ENCODE measurements around the gene OPCML.

OPCML gene

GRCh38 chr11:133503776-133504175, 28.5 kb downstream of the OPCML start:
- no peak overlapping the region for H3K4me3 ChIP-seq (ENCODE audit: low read depth, low read length)
- no peak overlapping the region for H3K27ac ChIP-seq (ENCODE audit: low read depth, low read length)
- no peaks in the 10 kb centered on the region for H3K27me3 ChIP-seq (ENCODE audit: insufficient read depth, low read length)
- no peaks in the 10 kb centered on the region for H3K4me1 ChIP-seq (ENCODE audit: control insufficient read depth, insufficient read depth, low read length, unreplicated experiment)
- no peak overlapping the region for H2AFZ ChIP-seq (ENCODE audit: low read length, unreplicated experiment)
- no peaks in the 10 kb centered on the region for H3K79me2 ChIP-seq (ENCODE audit: control insufficient read depth, insufficient read depth, low read length, unreplicated experiment)
- no peaks in the 10 kb centered on the region for H3K36me3 ChIP-seq (ENCODE audit: insufficient read depth, low read length)

GRCh38 chr11:133503236-133503635, 29.1 kb downstream of the OPCML start:
- Histone ChIP-seq H3K4me3 (ENCODE audit: low read depth, low read length) (no peak overlapping the region), H3K79me2 (ENCODE audit: control insufficient read depth, insufficient read depth, low read length, unreplicated experiment) (no peaks in the 10 kb centered on the region), H3K4me1 (ENCODE audit: control insufficient read depth, insufficient read depth, low read length, unreplicated experiment) (no peaks in the 10 kb centered on the region), H3K27ac (ENCODE audit: low read depth, low read length) (no peak overlapping the region), H3K27me3 (ENCODE audit: insufficient read depth, low read length) (no peaks in the 10 kb centered on the region), H3K36me3 (ENCODE audit: insufficient read depth, low read length) (no peaks in the 10 kb centered on the region), H2AFZ (ENCODE audit: low read length, unreplicated experiment) (no peak overlapping the region)

- Histone ChIP-seq H3K27me3 (ENCODE audit: insufficient read depth, low read length) (no peaks in the 10 kb centered on the region), H3K79me2 (ENCODE audit: control insufficient read depth, insufficient read depth, low read length, unreplicated experiment) (no peaks in the 10 kb centered on the region), H3K36me3 (ENCODE audit: insufficient read depth, low read length) (no peaks in the 10 kb centered on the region), H3K4me1 (ENCODE audit: control insufficient read depth, insufficient read depth, low read length, unreplicated experiment) (no peaks in the 10 kb centered on the region), H3K27ac (ENCODE audit: low read depth, low read length) (no peak overlapping the region), H3K4me3 (ENCODE audit: low read depth, low read length) (no peak overlapping the region), H2AFZ (ENCODE audit: low read length, unreplicated experiment) (no peak overlapping the region)
These were observed 30.4 kb downstream of the OPCML start for GRCh38 chr11:133501643-133502539.

DNA sequence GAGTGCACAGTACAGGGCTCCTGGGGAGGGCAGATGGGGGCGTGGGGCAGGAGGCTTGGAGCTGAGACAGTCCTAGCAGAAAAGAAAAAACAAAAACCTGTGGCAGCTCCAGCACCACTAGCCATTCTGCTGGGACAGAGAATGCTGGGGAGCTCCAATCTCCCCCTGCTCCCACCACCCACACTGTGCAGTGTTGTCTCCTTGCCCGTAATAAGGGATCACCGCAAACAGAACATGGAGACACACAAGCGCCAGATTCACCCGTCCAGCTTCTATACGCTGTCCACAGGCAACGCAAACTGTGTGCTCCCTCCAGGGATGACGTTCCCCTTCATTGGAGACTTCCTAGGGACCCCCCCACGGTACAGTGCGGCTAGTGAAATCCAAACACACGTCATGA, 31.4 kb downstream of the OPCML start:
- Histone ChIP-seq H3K27ac (ENCODE audit: low read depth, low read length) (no peak overlapping the region), H2AFZ (ENCODE audit: low read length, unreplicated experiment) (no peak overlapping the region), H3K27me3 (ENCODE audit: insufficient read depth, low read length) (no peaks in the 10 kb centered on the region), H3K36me3 (ENCODE audit: insufficient read depth, low read length) (no peaks in the 10 kb centered on the region), H3K79me2 (ENCODE audit: control insufficient read depth, insufficient read depth, low read length, unreplicated experiment) (no peaks in the 10 kb centered on the region), H3K4me3 (ENCODE audit: low read depth, low read length) (no peak overlapping the region), H3K4me1 (ENCODE audit: control insufficient read depth, insufficient read depth, low read length, unreplicated experiment) (no peaks in the 10 kb centered on the region)

DNA sequence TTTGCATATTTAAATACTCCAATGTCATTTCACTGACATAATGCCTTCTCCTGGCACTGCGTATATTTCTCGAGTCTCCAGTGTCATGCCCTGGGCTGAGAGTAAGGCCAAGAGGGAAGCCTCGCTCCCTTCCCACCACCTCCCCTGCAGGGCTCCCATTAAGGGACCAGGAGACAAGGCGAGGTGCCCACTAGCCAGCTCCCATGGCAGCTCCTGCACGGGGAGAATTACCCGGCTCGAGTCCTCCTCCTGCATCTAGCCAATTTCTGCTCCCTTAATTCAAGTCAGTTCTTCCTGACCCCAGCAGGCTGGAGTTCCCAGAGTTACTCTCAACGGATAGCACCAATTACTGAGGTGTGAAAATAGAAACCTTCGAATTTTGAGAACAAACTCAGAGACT, 31.9 kb downstream of the OPCML start:
- Histone ChIP-seq H3K4me1 (ENCODE audit: control insufficient read depth, insufficient read depth, low read length, unreplicated experiment) (no peaks in the 10 kb centered on the region), H3K27ac (ENCODE audit: low read depth, low read length) (no peak overlapping the region), H3K36me3 (ENCODE audit: insufficient read depth, low read length) (no peaks in the 10 kb centered on the region), H3K27me3 (ENCODE audit: insufficient read depth, low read length) (no peaks in the 10 kb centered on the region), H2AFZ (ENCODE audit: low read length, unreplicated experiment) (no peak overlapping the region), H3K4me3 (ENCODE audit: low read depth, low read length) (no peak overlapping the region), H3K79me2 (ENCODE audit: control insufficient read depth, insufficient read depth, low read length, unreplicated experiment) (no peaks in the 10 kb centered on the region)

DNA sequence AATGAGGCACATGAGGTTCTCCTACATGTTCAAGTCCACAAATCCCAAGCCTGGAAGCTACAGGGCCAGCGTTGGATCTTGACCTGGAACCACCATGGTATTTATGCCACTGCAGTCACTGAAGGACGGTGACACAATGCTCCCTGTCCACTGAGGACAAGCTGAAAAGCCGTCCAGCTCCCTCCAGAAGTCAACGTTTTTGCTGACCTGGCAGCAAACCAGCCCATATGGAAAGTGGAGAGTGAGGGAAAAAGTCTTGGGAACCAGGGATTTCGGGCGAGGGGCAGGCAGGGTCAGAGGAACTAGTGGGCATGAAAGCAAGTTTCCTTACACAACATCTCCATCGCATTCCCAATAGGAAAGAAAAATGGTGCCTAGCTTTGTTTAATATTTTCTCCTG, 33.3 kb downstream of the OPCML start:
- no peak overlapping the region for H3K27ac ChIP-seq (ENCODE audit: low read depth, low read length)
- H3K4me1 ChIP-seq (ENCODE audit: control insufficient read depth, insufficient read depth, low read length, unreplicated experiment), result no peaks in the 10 kb centered on the region
- H3K36me3 ChIP-seq (ENCODE audit: insufficient read depth, low read length), result no peaks in the 10 kb centered on the region
- H2AFZ ChIP-seq (ENCODE audit: low read length, unreplicated experiment), result no peak overlapping the region
- no peaks in the 10 kb centered on the region for H3K79me2 ChIP-seq (ENCODE audit: control insufficient read depth, insufficient read depth, low read length, unreplicated experiment)
- no peak overlapping the region for H3K4me3 ChIP-seq (ENCODE audit: low read depth, low read length)
- H3K27me3 ChIP-seq (ENCODE audit: insufficient read depth, low read length), result no peaks in the 10 kb centered on the region

DNA sequence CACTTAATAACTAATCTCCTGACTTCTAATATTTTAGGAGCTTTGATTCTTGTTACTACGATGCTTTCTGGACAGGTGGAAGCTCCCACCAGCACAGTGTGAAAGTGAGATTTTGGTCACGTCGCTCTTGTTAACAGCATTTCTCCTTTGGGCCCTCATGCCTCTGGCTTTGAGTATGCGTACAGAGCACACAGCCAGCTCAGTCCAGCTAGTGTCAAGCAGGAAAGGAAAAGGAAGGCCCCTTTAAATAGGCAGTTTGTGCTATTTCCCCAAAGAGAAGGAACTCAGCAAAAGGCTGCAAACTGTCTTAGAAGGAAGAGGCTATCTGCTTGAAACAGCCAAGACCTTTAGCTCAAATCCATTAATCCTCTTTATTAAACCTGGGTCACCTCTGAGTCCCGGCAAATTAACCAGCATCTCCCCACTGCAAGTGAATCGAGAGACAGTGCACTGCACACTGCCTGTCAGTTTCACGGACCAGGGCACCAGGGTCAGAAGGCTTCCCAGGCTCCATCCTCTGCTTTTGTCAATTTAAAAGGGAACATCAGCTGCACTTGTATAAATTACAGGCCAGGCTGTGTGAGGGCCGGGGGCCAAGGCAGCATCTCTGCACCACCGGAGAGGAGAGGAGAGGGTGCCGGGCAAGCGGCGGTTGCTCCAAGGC, 34.7 kb downstream of the OPCML start:
- no peak overlapping the region for H2AFZ ChIP-seq (ENCODE audit: low read length, unreplicated experiment)
- no peak overlapping the region for H3K4me3 ChIP-seq (ENCODE audit: low read depth, low read length)
- H3K4me1 ChIP-seq (ENCODE audit: control insufficient read depth, insufficient read depth, low read length, unreplicated experiment), result no peaks in the 10 kb centered on the region
- no peaks in the 10 kb centered on the region for H3K36me3 ChIP-seq (ENCODE audit: insufficient read depth, low read length)
- H3K79me2 ChIP-seq (ENCODE audit: control insufficient read depth, insufficient read depth, low read length, unreplicated experiment), result no peaks in the 10 kb centered on the region
- H3K27ac ChIP-seq (ENCODE audit: low read depth, low read length), result no peak overlapping the region
- no peaks in the 10 kb centered on the region for H3K27me3 ChIP-seq (ENCODE audit: insufficient read depth, low read length)

GRCh38 chr11:133492895-133493294, 39.4 kb downstream of the OPCML start:
- Histone ChIP-seq H3K79me2 (ENCODE audit: control insufficient read depth, insufficient read depth, low read length, unreplicated experiment) (no peaks in the 10 kb centered on the region), H3K27me3 (ENCODE audit: insufficient read depth, low read length) (no peaks in the 10 kb centered on the region), H3K36me3 (ENCODE audit: insufficient read depth, low read length) (no peaks in the 10 kb centered on the region), H3K27ac (ENCODE audit: low read depth, low read length) (no peak overlapping the region), H3K4me1 (ENCODE audit: control insufficient read depth, insufficient read depth, low read length, unreplicated experiment) (no peaks in the 10 kb centered on the region), H2AFZ (ENCODE audit: low read length, unreplicated experiment) (no peak overlapping the region), H3K4me3 (ENCODE audit: low read depth, low read length) (no peak overlapping the region)

- Histone ChIP-seq H3K36me3 (ENCODE audit: insufficient read depth, low read length) (no peaks in the 10 kb centered on the region), H3K4me3 (ENCODE audit: low read depth, low read length) (no peak overlapping the region), H3K4me1 (ENCODE audit: control insufficient read depth, insufficient read depth, low read length, unreplicated experiment) (no peaks in the 10 kb centered on the region), H2AFZ (ENCODE audit: low read length, unreplicated experiment) (no peak overlapping the region), H3K27ac (ENCODE audit: low read depth, low read length) (no peak overlapping the region), H3K79me2 (ENCODE audit: control insufficient read depth, insufficient read depth, low read length, unreplicated experiment) (no peaks in the 10 kb centered on the region), H3K27me3 (ENCODE audit: insufficient read depth, low read length) (no peaks in the 10 kb centered on the region)
These were observed 40.5 kb downstream of the OPCML start for GRCh38 chr11:133491680-133492383.

DNA sequence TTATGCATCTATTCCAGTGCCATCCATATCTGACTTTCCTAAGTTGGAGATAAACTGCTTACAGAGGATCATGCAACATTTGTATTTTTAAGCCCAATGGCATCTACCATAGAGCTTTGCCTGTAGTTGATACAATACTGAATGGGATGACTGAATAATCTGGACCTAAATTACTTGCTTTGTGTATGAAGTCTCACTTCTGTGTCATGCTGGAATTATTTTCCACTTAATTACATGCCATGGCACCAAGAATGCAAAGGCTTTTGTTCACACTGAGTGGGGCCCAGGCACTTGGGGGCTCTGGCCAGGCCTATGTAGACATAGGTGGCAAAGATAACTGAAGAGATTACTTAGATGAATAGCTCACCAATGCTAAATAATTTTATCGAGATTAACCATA, 51.6 kb downstream of the OPCML start:
- H3K36me3 ChIP-seq (ENCODE audit: insufficient read depth, low read length), result no peaks in the 10 kb centered on the region
- no peaks in the 10 kb centered on the region for H3K79me2 ChIP-seq (ENCODE audit: control insufficient read depth, insufficient read depth, low read length, unreplicated experiment)
- no peak overlapping the region for H3K4me3 ChIP-seq (ENCODE audit: low read depth, low read length)
- no peaks in the 10 kb centered on the region for H3K4me1 ChIP-seq (ENCODE audit: control insufficient read depth, insufficient read depth, low read length, unreplicated experiment)
- no peak overlapping the region for H2AFZ ChIP-seq (ENCODE audit: low read length, unreplicated experiment)
- no peak overlapping the region for H3K27ac ChIP-seq (ENCODE audit: low read depth, low read length)
- no peaks in the 10 kb centered on the region for H3K27me3 ChIP-seq (ENCODE audit: insufficient read depth, low read length)
